Measurements from ENCODE around the gene SEC11C. TPM values are rescaled to one million over a fixed set of nuclear protein-coding genes. Genes with fewer than 3 reads are reported as not detected.

Gene SEC11C
- total and polyA plus RNA-seq, 2 of the 13 experiments (the other 11 are each of a cell fraction or from before 2014, with no cell fraction given) = 71.9 to 297 TPM

- TF ChIP-seq MED8 (CRISPR knock-in tag; IDR thresholded peaks at IDR 0.05; ENCODE audit: insufficient replicate concordance) (no peak), RARA (CRISPR knock-in tag; IDR thresholded peaks at IDR 0.05) (peak; percentile 47; the same call in 1 of the 2 replicates), GMEB2 (CRISPR knock-in tag; IDR thresholded peaks at IDR 0.05; ENCODE audit: low read depth) (no peak; the same call in 1 of the 2 replicates), ZNF205 (CRISPR knock-in tag; IDR thresholded peaks at IDR 0.05) (peak; percentile 37; the same call in 1 of the 2 replicates), PPARG (CRISPR knock-in tag; conservative IDR thresholded peaks at IDR 0.05) (peak; percentile 80), ZNF784 (CRISPR knock-in tag; IDR thresholded peaks at IDR 0.05; ENCODE audit: borderline replicate concordance) (no peak), TAF1 (CRISPR knock-in tag; IDR thresholded peaks at IDR 0.05) (peak; percentile 29; the same call in 1 of the 2 replicates), RERE (CRISPR knock-in tag; IDR thresholded peaks at IDR 0.05; ENCODE audit: low read depth) (peak; percentile 56), NONO (IDR thresholded peaks at IDR 0.05) (no peak), NONO (CRISPR knock-in tag; conservative IDR thresholded peaks at IDR 0.05) (peak; percentile 70), ZFP36L2 (CRISPR knock-in tag; IDR thresholded peaks at IDR 0.05) (no peak), CEBPZ (IDR thresholded peaks at IDR 0.05; ENCODE audit: low read length) (no peak), MIXL1 (CRISPR knock-in tag; IDR thresholded peaks at IDR 0.05) (peak; percentile 60; the same call in 1 of the 2 replicates), SMAD3 (CRISPR knock-in tag; IDR thresholded peaks at IDR 0.05) (peak; percentile 19; the same call in 1 of the 2 replicates), TBX2 (CRISPR knock-in tag; IDR thresholded peaks at IDR 0.05; ENCODE audit: borderline replicate concordance) (peak; percentile 84), ASH2L (IDR thresholded peaks at IDR 0.05; ENCODE audit: insufficient read length, low read depth, low read length) (no peak), IRF2 (CRISPR knock-in tag; IDR thresholded peaks at IDR 0.05) (peak; percentile 70; the same call in 1 of the 2 replicates), NKX3-1 (CRISPR knock-in tag; IDR thresholded peaks at IDR 0.05) (peak; percentile 77; the same call in 1 of the 2 replicates)
Measured at GRCh38 chr18:59141294-59142068, 1.8 kb downstream of the SEC11C start (continued).
